Psoas muscle (tissue), 8 donors: Measurements from ENCODE around the gene MTA3. TPM values are rescaled to one million over a fixed set of nuclear protein-coding genes. Genes with fewer than 3 reads are reported as not detected.

Experiments
- ATAC-seq, 4 donors: fragments of 200-7000 bp; cut with Tn5 transposase; one replicate each; pipeline ENCODE4 v1.9.1; 2020; ENCODE audit warnings: moderate library complexity in 3 of 4, mild to moderate bottlenecking in 2 of 4
- DNase-seq, 2 donors: peaks; one replicate each; pipeline ENCODE4 v3.0.0-alpha.2; 2020
- H3K27ac ChIP-seq: fragments of 200-600 bp; one replicate; pipeline ENCODE4 v1.8.0; 2022
- H3K27me3 ChIP-seq, 3 donors: fragments of 200-600 bp in 1 of 3; one replicate each; pipeline versions ENCODE4 v1.6.1 to v1.8.0; 2013 to 2022; ENCODE audit warnings: low read length in 2 of 3, mild to moderate bottlenecking in 2 of 3, moderate library complexity in 1 of 3; ENCODE audit not compliant: insufficient read depth in 3 of 3
- H3K36me3 ChIP-seq, 2 donors: fragments of 200-600 bp in 1 of 2; one replicate each; pipeline versions ENCODE4 v1.6.1 to v1.8.0; 2013 to 2022; ENCODE audit warnings: low read depth in 1 of 2, mild to moderate bottlenecking in 1 of 2, moderate library complexity in 1 of 2; ENCODE audit not compliant: insufficient read depth in 1 of 2
- H3K4me1 ChIP-seq: fragments of 200-600 bp; one replicate; pipeline ENCODE4 v1.8.0; 2022
- H3K4me3 ChIP-seq: fragments of 200-600 bp; one replicate; pipeline ENCODE4 v1.8.0; 2022; ENCODE audit warnings: mild to moderate bottlenecking
- H3K9me3 ChIP-seq: fragments of 200-600 bp; one replicate; pipeline ENCODE4 v1.8.0; 2022
- CTCF ChIP-seq: fragments of 200-600 bp; IDR thresholded peaks from one replicate; pipeline ENCODE4 v1.8.0; 2022; ENCODE audit warnings: antibody characterized with exemption
- WGBS, 3 donors: extraction: QIAGEN DNeasy Blood & Tissue Kit; methylation state at CpG; one replicate each; pipeline versions ENCODE4 v1.1.6 to v1.1.7; 2013; 5-methylcytosine and 5-hydroxymethylcytosine counted together
- intact Hi-C, 2 donors: fragments of 100-400 bp; cut with DNase I; formaldehyde crosslinking; loops; one replicate each; pipeline versions ENCODE4 v1.11.0 to v1.14.2; 2022
- polyA plus RNA-seq, 3 donors: library from polyadenylated mRNA; stranded (reverse); fragments of 200-250 nt; gene quantifications; one replicate each; pipeline ENCODE4 v1.2.3, GENCODE V29; 2013
- total RNA-seq, 4 donors: library from RNA; stranded (reverse); fragmentation: NEBNext Ultra II Directional in 2 of 4; extraction: Animal tissue kit (Norgen Biotek cat#: 25700) in 2 of 4; gene quantifications; one replicate each; pipeline versions ENCODE4 v1.2.1 to v1.2.4, GENCODE V29; 2021 to 2023
- donor health status: healthy with polysubstance abuse.
- donor health status: DM: no; HTN: no; CAD: no; lungs with moderate emphysema.
- donor health status: Bipolar disorder and iron deficiency.
- donor health status: healthy.
- donor health status: DM: yes; HTN: yes; CAD: no.
- donor health status: DM: no; HTN: no; CAD: no.
- donor health status: DM: no; HTN: no; CAD: no.
- donor health status: DM: yes; HTN: yes; CAD: no.

Gene MTA3
- total and polyA plus RNA-seq, 7 donors, result 5.3 to 19.8 (median 10.7) TPM

GRCh38 chr2:42711896-42712295, 143.5 kb downstream of the MTA3 start:
- no peak for ATAC-seq
- Histone ChIP-seq H3K4me3 (no peak overlapping the region), H3K27ac (no peak overlapping the region), H3K9me3 (no peaks in the 10 kb centered on the region), H3K27me3 (no peaks in the 10 kb centered on the region), H3K36me3 (peaks cover 0 to 29% of the 10 kb centered on the region in 2 donors), H3K4me1 (no peaks in the 10 kb centered on the region)
- no peak for DNase-seq
- no peak for TF ChIP-seq CTCF
- 94 to 97% (median 95%) methylated on average over 1 of the region's 1 CpG for WGBS, 3 donors
- intact Hi-C loops, result no loop called here

DNA sequence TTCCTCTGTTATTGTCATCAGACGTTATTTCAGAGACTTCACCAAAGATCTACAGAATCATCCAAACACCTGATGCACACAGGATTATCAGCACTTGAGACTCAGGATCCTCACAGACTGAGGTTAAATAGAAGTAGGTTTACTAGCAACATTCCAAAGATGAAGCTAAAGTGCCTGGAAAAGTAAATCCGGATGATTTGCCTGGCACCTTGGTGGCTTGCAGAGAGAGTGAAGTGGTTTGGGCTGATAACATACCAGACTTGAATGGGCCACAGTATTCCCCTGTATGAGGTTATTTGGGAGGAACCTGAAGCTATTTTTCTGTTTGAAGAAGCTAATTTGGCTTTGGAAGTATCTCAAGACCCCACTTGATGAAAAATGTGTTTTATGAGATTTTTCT, 144.5 kb downstream of the MTA3 start:
- no peak for ATAC-seq
- peaks cover 0 to 21% of the 10 kb centered on the region in 2 donors for H3K36me3 ChIP-seq
- H3K27ac ChIP-seq, result no peak overlapping the region
- no peaks in the 10 kb centered on the region for H3K9me3 ChIP-seq
- intact Hi-C loops, result no loop called here
- TF ChIP-seq CTCF, result no peak
- 83 to 95% (median 86%) methylated on average over 2 of the region's 2 CpGs for WGBS, 3 donors
- H3K4me3 ChIP-seq, result no peak overlapping the region
- DNase-seq, result no peak
- H3K4me1 ChIP-seq, result no peaks in the 10 kb centered on the region
- H3K27me3 ChIP-seq, result no peaks in the 10 kb centered on the region

DNA sequence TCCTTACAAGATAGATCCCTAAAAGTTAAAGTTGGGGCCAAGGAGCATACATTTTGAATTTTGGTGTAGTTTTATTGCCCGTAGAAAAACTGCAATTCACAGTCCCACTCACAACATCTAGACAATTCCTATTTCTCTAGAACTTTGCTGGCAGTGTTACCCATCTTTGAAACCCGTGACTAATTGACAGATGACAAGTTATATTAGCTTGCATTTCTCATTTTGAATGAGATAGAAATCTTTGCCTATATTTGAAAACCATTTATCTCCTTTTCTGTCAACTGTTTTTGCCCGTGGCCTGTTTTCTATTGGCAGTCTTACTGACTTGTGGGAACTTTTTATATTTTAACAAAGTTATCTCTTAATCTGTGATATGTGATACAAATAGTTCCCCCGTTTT, 145.5 kb downstream of the MTA3 start:
- H3K27ac ChIP-seq, result no peak overlapping the region
- no peaks in the 10 kb centered on the region for H3K27me3 ChIP-seq
- peaks cover 0 to 12% of the 10 kb centered on the region in 2 donors for H3K36me3 ChIP-seq
- 47 to 63% (median 53%) methylated on average over 4 of the region's 4 CpGs for WGBS, 3 donors
- H3K4me3 ChIP-seq, result no peak overlapping the region
- intact Hi-C loops, result no loop called here
- TF ChIP-seq CTCF, result no peak
- H3K4me1 ChIP-seq, result no peaks in the 10 kb centered on the region
- DNase-seq (no peak), ATAC-seq (no peak)
- no peaks in the 10 kb centered on the region for H3K9me3 ChIP-seq

- peaks cover 0 to 4% of the 10 kb centered on the region in 2 donors for H3K36me3 ChIP-seq
- H3K27ac ChIP-seq, result no peak overlapping the region
- no peak for ATAC-seq
- no peak overlapping the region for H3K4me3 ChIP-seq
- intact Hi-C loops, result no loop called here
- TF ChIP-seq CTCF, result no peak
- H3K4me1 ChIP-seq, result no peaks in the 10 kb centered on the region
- WGBS, 3 donors, result 94 to 97% (median 97%) methylated on average over 7 of the region's 7 CpGs
- no peak for DNase-seq
- H3K9me3 ChIP-seq, result no peaks in the 10 kb centered on the region
- no peaks in the 10 kb centered on the region for H3K27me3 ChIP-seq
Observed at GRCh38 chr2:42714686-42715085, 146.3 kb downstream of the MTA3 start.

DNA sequence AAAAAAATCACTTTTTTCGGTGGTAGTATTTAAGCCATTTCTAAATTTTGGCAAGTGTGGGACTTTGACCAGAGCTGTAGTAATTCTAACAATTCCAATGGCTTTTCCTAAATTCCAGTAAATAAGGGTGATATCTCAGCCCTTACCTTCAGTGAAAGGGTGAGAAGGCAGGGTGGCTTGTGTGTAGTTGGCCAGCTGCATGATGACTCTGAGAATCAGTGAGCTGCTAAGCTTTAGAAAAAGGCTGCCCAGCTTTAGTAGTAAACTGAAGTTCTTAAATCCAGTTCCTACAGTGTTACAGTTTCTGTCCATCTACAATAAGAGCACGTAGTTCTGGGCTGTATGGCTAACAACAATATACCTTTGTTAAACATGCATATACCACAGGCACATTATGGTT, 153.5 kb downstream of the MTA3 start:
- Histone ChIP-seq H3K27me3 (no peaks in the 10 kb centered on the region), H3K27ac (no peak overlapping the region), H3K4me3 (no peak overlapping the region), H3K4me1 (no peaks in the 10 kb centered on the region), H3K36me3 (peaks cover 0 to 18% of the 10 kb centered on the region in 2 donors), H3K9me3 (no peaks in the 10 kb centered on the region)
- TF ChIP-seq CTCF, result no peak
- ATAC-seq (no peak), DNase-seq (no peak)
- intact Hi-C loops, result no loop called here
- WGBS, 3 donors, result 69 to 87% (median 78%) methylated on average over 2 of the region's 2 CpGs
